Smooth muscle cell (in vitro differentiated cells): ENCODE measurements around the gene NDUFS8. TPM values are rescaled to one million over a fixed set of nuclear protein-coding genes. Genes with fewer than 3 reads are reported as not detected.

Experiments
- DNase-seq: peaks from one replicate; lab custom pipeline; 2025; ENCODE audit not compliant: unreplicated experiment; lab: John Stamatoyannopoulos, UW
- H2AFZ ChIP-seq: fragments of 200-600 bp; sonication (generic); 2 replicates; pipeline ENCODE4 v1.6.0; 2016; ENCODE audit warnings: antibody characterized with exemption, low read depth, mild to moderate bottlenecking
- H3F3A ChIP-seq: fragments of 200-600 bp; sonication (generic); 2 replicates; pipeline ENCODE4 v1.6.0; 2017; ENCODE audit warnings: antibody characterized with exemption, low read depth
- H3K27ac ChIP-seq: fragments of 200-600 bp; sonication (generic); 2 replicates; pipeline ENCODE4 v1.5.1; 2016; ENCODE audit warnings: low read depth, mild to moderate bottlenecking
- H3K27me3 ChIP-seq: fragments of 200-600 bp; sonication (generic); 2 replicates; pipeline ENCODE4 v1.6.1; 2016; ENCODE audit warnings: low read depth, mild to moderate bottlenecking
- H3K36me3 ChIP-seq: fragments of 200-600 bp; sonication (generic); 2 replicates; pipeline ENCODE4 v1.5.1; 2016; ENCODE audit warnings: low read depth
- H3K4me1 ChIP-seq: fragments of 200-600 bp; sonication (generic); 2 replicates; pipeline ENCODE4 v1.5.1; 2016; ENCODE audit warnings: low read depth
- H3K4me2 ChIP-seq: fragments of 200-600 bp; sonication (generic); 2 replicates; pipeline ENCODE4 v1.6.0; 2016; ENCODE audit warnings: mild to moderate bottlenecking
- H3K4me3 ChIP-seq: fragments of 200-600 bp; sonication (generic); 2 replicates; pipeline ENCODE4 v1.5.1; 2016; ENCODE audit warnings: mild to moderate bottlenecking
- H3K79me2 ChIP-seq: fragments of 200-600 bp; sonication (generic); 2 replicates; pipeline ENCODE4 v1.6.0; 2016; ENCODE audit warnings: low read depth, mild to moderate bottlenecking
- H3K9ac ChIP-seq: fragments of 200-600 bp; sonication (generic); 2 replicates; pipeline ENCODE4 v1.6.0; 2016; ENCODE audit warnings: low read depth
- H3K9me3 ChIP-seq: fragments of 200-600 bp; sonication (generic); replicated peaks from 2 replicates; pipeline ENCODE4 v1.5.1; 2016; ENCODE audit warnings: low read depth
- H4K20me1 ChIP-seq: fragments of 200-600 bp; sonication (generic); 2 replicates; pipeline ENCODE4 v1.6.0; 2016; ENCODE audit warnings: low read depth
- CTCF ChIP-seq: fragments of 200-600 bp; sonication (generic); IDR thresholded peaks from 2 replicates; pipeline ENCODE4 v1.5.1; 2017; ENCODE audit warnings: borderline replicate concordance, mild to moderate bottlenecking, antibody characterized with exemption; ENCODE audit not compliant: insufficient read depth, poor library complexity, severe bottlenecking
- WGBS: methylation state at CpG from one replicate; pipeline ENCODE4 v1.1.7; 2016; ENCODE audit warnings: low lambda C conversion rate; 5-methylcytosine and 5-hydroxymethylcytosine counted together
- polyA plus RNA-seq: library from polyadenylated mRNA; unstranded; fragments of >200 nt; fragmentation: Nextera tagmentation; extraction: Ambion mirVana; gene quantifications from 2 replicates; pipeline ENCODE4 v1.2.1, GENCODE V29; 2016
- total RNA-seq: library from RNA; depleted of rRNA; stranded (reverse); fragments of >200 nt; gene quantifications from 2 replicates; pipeline ENCODE4 v1.2.3, GENCODE V29; 2014

Gene NDUFS8
- total and polyA plus RNA-seq, 2 experiments from 2014 or later = 165 to 314 TPM

- Histone ChIP-seq H3K4me3 (no peak overlapping the region), H3K36me3 (peaks cover 11% of the 10 kb centered on the region), H3K4me2 (peak overlapping the region; percentile 69), H2AFZ (no peak overlapping the region), H3K9ac (peak overlapping the region; percentile 64), H3K4me1 (peaks cover 17% of the 10 kb centered on the region), H3K9me3 (no peaks in the 10 kb centered on the region), H3K27me3 (no peaks in the 10 kb centered on the region), H3K27ac (peak overlapping the region; percentile 77), H4K20me1 (no peaks in the 10 kb centered on the region), H3F3A (peaks cover 11% of the 10 kb centered on the region), H3K79me2 (peaks cover 16% of the 10 kb centered on the region)
- WGBS = 94% methylated on average over 21 of the region's 21 CpGs
- DNase-seq = no peak
- no peak for TF ChIP-seq CTCF
These were observed 2.8 kb upstream of the NDUFS8 start for GRCh38 chr11:68027667-68028066.

GRCh38 chr11:68028802-68029545 is 1.5 kb upstream of the NDUFS8 start:
- no peak for TF ChIP-seq CTCF
- Histone ChIP-seq H4K20me1 (no peaks in the 10 kb centered on the region), H3K4me2 (peak overlapping the region; percentile 90), H2AFZ (no peak overlapping the region), H3K4me1 (peaks cover 17% of the 10 kb centered on the region), H3F3A (peaks cover 11% of the 10 kb centered on the region), H3K4me3 (no peak overlapping the region), H3K27me3 (no peaks in the 10 kb centered on the region), H3K36me3 (peaks cover 11% of the 10 kb centered on the region), H3K79me2 (peaks cover 16% of the 10 kb centered on the region), H3K9me3 (no peaks in the 10 kb centered on the region), H3K9ac (peak overlapping the region; percentile 34), H3K27ac (peak overlapping the region; percentile 90)
- no peak for DNase-seq
- 88% methylated on average over 11 of the region's 12 CpGs for WGBS

- WGBS = 26% methylated on average over 10 of the region's 10 CpGs
These were observed 623 bp downstream of the NDUFS8 start for GRCh38 chr11:68031144-68031464.

More at GRCh38 chr11:68031144-68031464, 623 bp downstream of the NDUFS8 start:
- H3K9ac ChIP-seq = peak overlapping the region; percentile 84
- H2AFZ ChIP-seq = peak overlapping the region; percentile 23
- peak overlapping the region; percentile 46 for H3K27ac ChIP-seq
- peak overlapping the region; percentile 58 for H3K4me3 ChIP-seq
- no peaks in the 10 kb centered on the region for H3K36me3 ChIP-seq
- peaks cover 16% of the 10 kb centered on the region for H3K79me2 ChIP-seq
- H3F3A ChIP-seq = peaks cover 11% of the 10 kb centered on the region
- peaks cover 17% of the 10 kb centered on the region for H3K4me1 ChIP-seq
- H3K9me3 ChIP-seq = no peaks in the 10 kb centered on the region
- DNase-seq = no peak
- no peaks in the 10 kb centered on the region for H3K27me3 ChIP-seq
- peak overlapping the region; percentile 94 for H3K4me2 ChIP-seq
- H4K20me1 ChIP-seq = no peaks in the 10 kb centered on the region
- no peak for TF ChIP-seq CTCF
